CD14-positive monocyte (primary cell): Measurements from ENCODE around the gene FASN. TPM values are rescaled to one million over a fixed set of nuclear protein-coding genes. Genes with fewer than 3 reads are reported as not detected.
A peak's percentile ranks its signal among the peaks of the same experiment; 100 is the strongest.

ENCODE experiments used
- DNase-seq, 3 donors: peaks; one replicate each; pipeline ENCODE4 v3.0.0-alpha.2; 2011 to 2022
- H2AFZ ChIP-seq: 2 replicates; pipeline ENCODE4 v1.6.0; 2012; ENCODE audit warnings: mild to moderate bottlenecking, low read depth, low read length, inconsistent platforms; ENCODE audit not compliant: insufficient read depth, poor library complexity, severe bottlenecking
- H3K27ac ChIP-seq, 2 donors: 1 replicate in 1 of 2; 2 replicates in 1 of 2; pipeline ENCODE4 v1.5.1; 2012 to 2013; ENCODE audit warnings: low read length in 2 of 2, control low read depth in 1 of 2, inconsistent platforms in 1 of 2, low read depth in 1 of 2, mild to moderate bottlenecking in 1 of 2
- H3K27me3 ChIP-seq, 2 donors: one replicate each; pipeline versions ENCODE4 v1.6.0 to v1.6.1; 2011 to 2013; ENCODE audit warnings: low read length in 2 of 2; ENCODE audit not compliant: control insufficient read depth in 2 of 2, insufficient read depth in 2 of 2
- H3K36me3 ChIP-seq, 2 donors: replicated peaks in 1 of 2; 1 replicate in 1 of 2; 2 replicates in 1 of 2; pipeline versions ENCODE4 v1.5.1 to v1.6.1; 2012 to 2013; ENCODE audit warnings: low read length in 2 of 2, control low read depth in 1 of 2, inconsistent platforms in 1 of 2, mild to moderate bottlenecking in 1 of 2; ENCODE audit not compliant: insufficient read depth in 2 of 2, control insufficient read depth in 1 of 2
- H3K4me1 ChIP-seq, 2 donors: 1 replicate in 1 of 2; 2 replicates in 1 of 2; pipeline versions ENCODE4 v1.5.1 to v1.6.1; 2012 to 2013; ENCODE audit warnings: low read length in 2 of 2, control low read depth in 1 of 2, inconsistent platforms in 1 of 2, mild to moderate bottlenecking in 1 of 2, moderate library complexity in 1 of 2; ENCODE audit not compliant: insufficient read depth in 2 of 2, control insufficient read depth in 1 of 2
- H3K4me2 ChIP-seq: replicated peaks from 2 replicates; pipeline ENCODE3; 2012; ENCODE audit warnings: low read length, moderate library complexity, mild to moderate bottlenecking; ENCODE audit not compliant: poor library complexity, severe bottlenecking; ENCODE audit errors: extremely low read depth
- H3K4me3 ChIP-seq, 3 experiments: fragments of 200-600 bp in 1 of 3; sonication (generic) in 1 of 3; replicated peaks in 1 of 3; 1 replicate in 2 of 3; 2 replicates in 1 of 3; pipeline ENCODE4 v1.5.1; 2011 to 2013; ENCODE audit warnings: low read length in 3 of 3, mild to moderate bottlenecking in 3 of 3, control low read depth in 2 of 3, low read depth in 2 of 3, inconsistent platforms in 1 of 3, moderate library complexity in 1 of 3
- H3K79me2 ChIP-seq: 2 replicates; pipeline ENCODE4 v1.6.0; 2012; ENCODE audit warnings: mild to moderate bottlenecking, control low read depth, inconsistent platforms, low read length, moderate library complexity; ENCODE audit not compliant: insufficient read depth
- H3K9ac ChIP-seq: 2 replicates; pipeline ENCODE4 v1.6.0; 2017; ENCODE audit warnings: low read length, mild to moderate bottlenecking; ENCODE audit not compliant: insufficient read depth, poor library complexity, severe bottlenecking
- H3K9me3 ChIP-seq, 2 donors: replicated peaks in 1 of 2; 1 replicate in 1 of 2; 2 replicates in 1 of 2; pipeline versions ENCODE4 v1.5.1 to v1.6.1; 2012 to 2013; ENCODE audit warnings: low read length in 2 of 2, control low read depth in 1 of 2; ENCODE audit not compliant: control insufficient read depth in 1 of 2, insufficient read depth in 1 of 2
- H4K20me1 ChIP-seq: 2 replicates; pipeline ENCODE4 v1.6.0; 2012; ENCODE audit warnings: mild to moderate bottlenecking, low read length, control low read depth, moderate library complexity; ENCODE audit not compliant: insufficient read depth
- H3K27ac Mint-ChIP-seq, 7 donors: one replicate each; pipeline ENCODE4 v1.8.0; 2020; ENCODE audit warnings: mild to moderate bottlenecking in 7 of 7, mixed read lengths in 7 of 7, moderate library complexity in 6 of 7, inconsistent platforms in 2 of 7
- H3K27me3 Mint-ChIP-seq, 3 donors: one replicate each; pipeline ENCODE4 v1.8.0; 2021 to 2022; ENCODE audit warnings: low read depth in 3 of 3, mild to moderate bottlenecking in 3 of 3, mixed read lengths in 3 of 3, moderate library complexity in 3 of 3, inconsistent platforms in 1 of 3
- H3K36me3 Mint-ChIP-seq, 2 donors: one replicate each; pipeline ENCODE4 v1.8.0; 2020; ENCODE audit warnings: mixed read lengths in 2 of 2, inconsistent platforms in 1 of 2, mild to moderate bottlenecking in 1 of 2
- H3K4me1 Mint-ChIP-seq: one replicate; pipeline ENCODE4 v1.8.0; 2020; ENCODE audit warnings: mild to moderate bottlenecking, mixed read lengths
- H3K4me3 Mint-ChIP-seq, 2 donors: one replicate each; pipeline ENCODE4 v1.8.0; 2020; ENCODE audit warnings: mild to moderate bottlenecking in 2 of 2, mixed read lengths in 2 of 2, moderate library complexity in 1 of 2
- H3K9me3 Mint-ChIP-seq, 7 donors: one replicate each; pipeline ENCODE4 v1.8.0; 2020 to 2022; ENCODE audit warnings: mixed read lengths in 7 of 7, mild to moderate bottlenecking in 6 of 7, moderate library complexity in 6 of 7, inconsistent platforms in 2 of 7
- CTCF ChIP-seq: fragments of 200-600 bp; IDR thresholded peaks from one replicate; pipeline ENCODE4 v1.8.0; 2022; ENCODE audit warnings: antibody characterized with exemption, mild to moderate bottlenecking
- WGBS: methylation state at CpG from one replicate; pipeline ENCODE4 v1.1.5; 2013; ENCODE audit warnings: missing lambda C conversion rate; ENCODE audit not compliant: insufficient coverage; 5-methylcytosine and 5-hydroxymethylcytosine counted together
- intact Hi-C, 2 donors: fragments of 100-400 bp; cut with micrococcal nuclease; formaldehyde crosslinking; loops; one replicate each; pipeline versions ENCODE4 v1.15.0 to v1.15.1; 2023
- polyA plus RNA-seq, 3 donors: library from polyadenylated mRNA; depleted of rRNA in 1 of 3; unstranded in 2 of 3; stranded (reverse) in 1 of 3; fragments of 300-500 nt in 2 of 3; fragments of >200 nt in 1 of 3; fragmentation: Illumina TruSeq in 2 of 3; gene quantifications; 1 replicate in 2 of 3; 2 replicates in 1 of 3; pipeline ENCODE4 v1.2.3, GENCODE V29; 2012 to 2021

Gene FASN
- polyA plus RNA-seq, 3 donors = 0.08 to 8.4 (median 0.13) TPM

- 98% methylated on average over 23 of the region's 28 CpGs for WGBS
- peaks cover 20 to 29% of the 10 kb centered on the region in 2 donors for H3K4me1 ChIP-seq
- TF ChIP-seq CTCF = no peak
- H4K20me1 ChIP-seq = peaks cover 23% of the 10 kb centered on the region
- H3K4me2 ChIP-seq = no peak overlapping the region
- Mint-ChIP-seq H3K4me3 (no peak overlapping the region), H3K27me3 (no peaks in the 10 kb centered on the region), H3K9me3 (no peaks in the 10 kb centered on the region), H3K4me1 (peaks cover 19% of the 10 kb centered on the region), H3K36me3 (peaks cover 24 to 66% of the 10 kb centered on the region in 2 donors), H3K27ac (peak overlapping the region in 1 of 7 donors; percentile 5)
- no peak overlapping the region for H3K27ac ChIP-seq
- H3K79me2 ChIP-seq = peaks cover 24% of the 10 kb centered on the region
- H2AFZ ChIP-seq = no peak overlapping the region
- H3K36me3 ChIP-seq = peaks cover 55 to 64% of the 10 kb centered on the region in 2 donors
- DNase-seq = no peak
- no peak overlapping the region for H3K4me3 ChIP-seq
- H3K9me3 ChIP-seq = no peaks in the 10 kb centered on the region
- H3K27me3 ChIP-seq = no peaks in the 10 kb centered on the region
- intact Hi-C loops = loop anchor here in 1 of 2 donors (5.0 kb wide), 1 partner anchor 44 kb away; the partner anchor contains the start of gene FASN
- H3K9ac ChIP-seq = no peak overlapping the region
Observed at GRCh38 chr17:82053556-82054263, 44.3 kb downstream of the FASN start.

DNA sequence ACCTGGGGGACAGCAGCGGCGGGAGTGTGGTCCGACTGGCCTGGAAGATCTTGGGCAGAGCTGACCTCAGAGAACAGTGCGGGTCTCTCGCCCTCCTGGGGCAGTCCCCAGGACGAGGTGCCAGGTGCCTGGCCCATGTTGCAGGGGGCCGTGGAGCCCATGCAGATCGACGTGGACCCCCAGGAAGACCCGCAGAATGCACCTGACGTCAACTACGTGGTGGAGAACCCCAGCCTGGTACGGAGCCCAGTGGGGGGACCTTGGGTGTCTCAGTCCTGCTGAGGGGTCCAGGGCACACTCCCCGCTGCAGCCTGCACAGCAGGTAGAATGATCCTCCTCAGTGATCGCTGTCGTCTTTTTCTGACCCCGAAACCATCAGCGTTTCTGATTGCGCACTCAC, 44.9 kb downstream of the FASN start:
- Histone ChIP-seq H3K4me2 (peak overlapping the region; percentile 97), H2AFZ (no peak overlapping the region), H3K9me3 (no peaks in the 10 kb centered on the region), H3K9ac (no peak overlapping the region), H4K20me1 (peaks cover 23% of the 10 kb centered on the region), H3K27me3 (no peaks in the 10 kb centered on the region), H3K27ac (no peak overlapping the region), H3K4me3 (peak overlapping the region in 1 of 3 experiments; percentile 88), H3K79me2 (peaks cover 24% of the 10 kb centered on the region), H3K4me1 (peaks cover 20 to 29% of the 10 kb centered on the region in 2 donors), H3K36me3 (peaks cover 52 to 63% of the 10 kb centered on the region in 2 donors)
- H3K36me3 Mint-ChIP-seq = peaks cover 23 to 64% of the 10 kb centered on the region in 2 donors
- TF ChIP-seq CTCF = no peak
- no peaks in the 10 kb centered on the region for H3K9me3 Mint-ChIP-seq
- 97% methylated on average over 19 of the region's 19 CpGs for WGBS
- H3K27ac Mint-ChIP-seq = peak overlapping the region in 1 of 7 donors; percentile 18
- no peaks in the 10 kb centered on the region for H3K27me3 Mint-ChIP-seq
- peaks cover 19% of the 10 kb centered on the region for H3K4me1 Mint-ChIP-seq
- peak overlapping the region; percentile 76 to 85 for H3K4me3 Mint-ChIP-seq
- intact Hi-C loops = loop anchor here in 1 of 2 donors (5.0 kb wide), 1 partner anchor 44 kb away; the partner anchor contains the start of gene FASN
- no peak for DNase-seq
